HEK293T (cell line): ENCODE data around the gene GRPR.

Experiments
- BHLHE40 ChIP-seq: fragments of 450-650 bp; IDR thresholded peaks from 2 replicates; pipeline ENCODE4 v1.6.1; 2016; ENCODE audit warnings: mild to moderate bottlenecking, moderate library complexity, borderline replicate concordance
- CTBP1 ChIP-seq: fragments of 450-650 bp; IDR thresholded peaks from 2 replicates; pipeline ENCODE4 v1.6.1; 2016; ENCODE audit warnings: borderline replicate concordance
- ELF4 ChIP-seq: fragments of 450-650 bp; IDR thresholded peaks from 2 replicates; pipeline ENCODE4 v1.6.1; 2017; ENCODE audit warnings: antibody characterized with exemption
- FOXA1 ChIP-seq: fragments of 450-650 bp; IDR thresholded peaks from 2 replicates; pipeline ENCODE4 v1.6.1; 2016; ENCODE audit warnings: mild to moderate bottlenecking
- FOXK2 ChIP-seq: fragments of 450-650 bp; IDR thresholded peaks from 2 replicates; pipeline ENCODE4 v1.6.1; 2016; ENCODE audit warnings: mild to moderate bottlenecking
- FOXM1 ChIP-seq: fragments of 450-650 bp; IDR thresholded peaks from 2 replicates; pipeline ENCODE4 v1.6.1; 2017; ENCODE audit warnings: mild to moderate bottlenecking, borderline replicate concordance
- HDGF ChIP-seq: fragments of 450-650 bp; IDR thresholded peaks from 2 replicates; pipeline ENCODE4 v1.6.1; 2017; ENCODE audit warnings: antibody characterized with exemption, borderline replicate concordance
- L3MBTL2 ChIP-seq: fragments of 450-650 bp; conservative IDR thresholded peaks from 2 replicates; pipeline ENCODE4 v1.6.1; 2016; ENCODE audit warnings: mild to moderate bottlenecking
- LEF1 ChIP-seq: fragments of 450-650 bp; IDR thresholded peaks from 2 replicates; pipeline ENCODE4 v1.6.1; 2017; ENCODE audit warnings: mild to moderate bottlenecking, borderline replicate concordance
- PKNOX1 ChIP-seq: fragments of 450-650 bp; IDR thresholded peaks from 2 replicates; pipeline ENCODE4 v1.6.1; 2016
- SP1 ChIP-seq: fragments of 450-650 bp; IDR thresholded peaks from 2 replicates; pipeline ENCODE4 v1.6.1; 2017
- SUZ12 ChIP-seq: fragments of 450-650 bp; IDR thresholded peaks from 2 replicates; pipeline ENCODE4 v1.6.1; 2016; ENCODE audit warnings: mild to moderate bottlenecking
- TARDBP ChIP-seq: fragments of 450-650 bp; IDR thresholded peaks from 2 replicates; pipeline ENCODE4 v1.6.1; 2016
- ZNF384 ChIP-seq: fragments of 450-650 bp; IDR thresholded peaks from 2 replicates; pipeline ENCODE4 v1.6.1; 2016

- no peak for TF ChIP-seq FOXK2
- TF ChIP-seq FOXM1: no peak
- TF ChIP-seq PKNOX1: no peak
- TF ChIP-seq FOXA1: no peak
- no peak for TF ChIP-seq TARDBP
- no peak for TF ChIP-seq SP1
- TF ChIP-seq SUZ12: no peak
- no peak for TF ChIP-seq ELF4
- no peak for TF ChIP-seq L3MBTL2
- no peak for TF ChIP-seq BHLHE40
- no peak for TF ChIP-seq CTBP1
- no peak for TF ChIP-seq HDGF
- no peak for TF ChIP-seq LEF1
- TF ChIP-seq ZNF384: no peak
Observed at GRCh38 chrX:16199343-16199742, 76.0 kb downstream of the GRPR start.
